ENCODE measurements around the gene CAMK2A. TPM values are rescaled to one million over a fixed set of nuclear protein-coding genes. Genes with fewer than 3 reads are reported as not detected.
A peak's percentile ranks its signal among the peaks of the same experiment; 100 is the strongest.

The CAMK2A gene
- total RNA-seq, 1 donor from 2014 or later = not detected

GRCh38 chr5:150325426-150325825 is 35.9 kb upstream of the CAMK2A start:
- no peak for TF ChIP-seq CTCF (IDR thresholded peaks at IDR 0.05; ENCODE audit: unreplicated experiment)
- Mint-ChIP-seq H3K36me3 (ENCODE audit: insufficient read depth) (no peaks in the 10 kb centered on the region), H3K4me3 (ENCODE audit: low read depth) (no peak overlapping the region), H3K27ac (no peak overlapping the region), H3K4me1 (ENCODE audit: low read depth) (peaks cover 13% of the 10 kb centered on the region), H3K9me3 (ENCODE audit: low read depth) (no peaks in the 10 kb centered on the region), H3K27me3 (peaks cover 8% of the 10 kb centered on the region)
- DNase-seq (ENCODE audit: low spot score, unreplicated experiment) = no peak

GRCh38 chr5:150323819-150324218 is 34.2 kb upstream of the CAMK2A start:
- DNase-seq (ENCODE audit: low spot score, unreplicated experiment) = no peak
- Mint-ChIP-seq H3K9me3 (ENCODE audit: low read depth) (no peaks in the 10 kb centered on the region), H3K36me3 (ENCODE audit: insufficient read depth) (no peaks in the 10 kb centered on the region), H3K4me3 (ENCODE audit: low read depth) (no peak overlapping the region), H3K27ac (no peak overlapping the region), H3K27me3 (peaks cover 4% of the 10 kb centered on the region), H3K4me1 (ENCODE audit: low read depth) (peaks cover 6% of the 10 kb centered on the region)
- TF ChIP-seq CTCF (IDR thresholded peaks at IDR 0.05; ENCODE audit: unreplicated experiment) = no peak

GRCh38 chr5:150323092-150323491 is 33.5 kb upstream of the CAMK2A start:
- peak overlapping the region; percentile 42 for H3K27ac Mint-ChIP-seq

GRCh38 chr5:150322202-150322601 is 32.6 kb upstream of the CAMK2A start:
- Mint-ChIP-seq H3K27ac (no peak overlapping the region), H3K4me1 (ENCODE audit: low read depth) (peaks cover 9% of the 10 kb centered on the region), H3K4me3 (ENCODE audit: low read depth) (no peak overlapping the region)

More at GRCh38 chr5:150323092-150323491, 33.5 kb upstream of the CAMK2A start:
- no peaks in the 10 kb centered on the region for H3K36me3 Mint-ChIP-seq (ENCODE audit: insufficient read depth)
- peaks cover 9% of the 10 kb centered on the region for H3K4me1 Mint-ChIP-seq (ENCODE audit: low read depth)
- peaks cover 10% of the 10 kb centered on the region for H3K27me3 Mint-ChIP-seq
- H3K9me3 Mint-ChIP-seq (ENCODE audit: low read depth) = no peaks in the 10 kb centered on the region
- no peak for DNase-seq (ENCODE audit: low spot score, unreplicated experiment)
- TF ChIP-seq CTCF (IDR thresholded peaks at IDR 0.05; ENCODE audit: unreplicated experiment) = no peak
- no peak overlapping the region for H3K4me3 Mint-ChIP-seq (ENCODE audit: low read depth)

GRCh38 chr5:150321784-150322183 is 32.2 kb upstream of the CAMK2A start:
- no peaks in the 10 kb centered on the region for H3K9me3 Mint-ChIP-seq (ENCODE audit: low read depth)
- DNase-seq (ENCODE audit: low spot score, unreplicated experiment) = no peak
- no peak for TF ChIP-seq CTCF (IDR thresholded peaks at IDR 0.05; ENCODE audit: unreplicated experiment)
- H3K27me3 Mint-ChIP-seq = peaks cover 8% of the 10 kb centered on the region
- H3K4me1 Mint-ChIP-seq (ENCODE audit: low read depth) = peaks cover 9% of the 10 kb centered on the region
- H3K27ac Mint-ChIP-seq = no peak overlapping the region
- H3K36me3 Mint-ChIP-seq (ENCODE audit: insufficient read depth) = no peaks in the 10 kb centered on the region
- no peak overlapping the region for H3K4me3 Mint-ChIP-seq (ENCODE audit: low read depth)

More at GRCh38 chr5:150322202-150322601, 32.6 kb upstream of the CAMK2A start:
- no peaks in the 10 kb centered on the region for H3K36me3 Mint-ChIP-seq (ENCODE audit: insufficient read depth)
- peaks cover 9% of the 10 kb centered on the region for H3K27me3 Mint-ChIP-seq
- no peaks in the 10 kb centered on the region for H3K9me3 Mint-ChIP-seq (ENCODE audit: low read depth)
- no peak for DNase-seq (ENCODE audit: low spot score, unreplicated experiment)
- no peak for TF ChIP-seq CTCF (IDR thresholded peaks at IDR 0.05; ENCODE audit: unreplicated experiment)

Data from progenitor cell of endocrine pancreas (in vitro differentiated cells).